Endometrial microvascular endothelial cells (primary cell): ENCODE measurements around the gene TRIO. TPM values are rescaled to one million over a fixed set of nuclear protein-coding genes. Genes with fewer than 3 reads are reported as not detected.
"Not testable (repeated sequence)": the region's sequence is repeated elsewhere in the genome, so short reads cannot be mapped to it uniquely, and the experiment has no call there.

ENCODE experiments used
- in situ Hi-C: cut with HindIII; loops from 2 replicates; pipeline ENCODE4 v1.10.0; 2017; ENCODE audit warnings: low sequenced_read_pairs, low pct_unique_long_range_greater_than_20kb; ENCODE audit errors: inconsistent ontology term
- total RNA-seq: library from RNA; depleted of rRNA; stranded (reverse); fragments of >200 nt; gene quantifications from one replicate; pipeline ENCODE4 v1.2.3, GENCODE V29; 2015; ENCODE audit errors: inconsistent ontology term

Gene TRIO
- total RNA-seq, 1 donor from 2014 or later: 97.2 TPM

- in situ Hi-C loops: no loop called here
Measured at GRCh38 chr5:14526493-14526892, 383.4 kb downstream of the TRIO start.

- in situ Hi-C loops: no loop called here
Measured at GRCh38 chr5:14528115-14528514, 385.0 kb downstream of the TRIO start.

GRCh38 chr5:14528926-14529325 is 385.8 kb downstream of the TRIO start:
- in situ Hi-C loops: no loop called here

GRCh38 chr5:14531668-14532067 is 388.5 kb downstream of the TRIO start:
- in situ Hi-C loops: no loop called here

GRCh38 chr5:14532180-14532579 is 389.0 kb downstream of the TRIO start:
- in situ Hi-C loops: no loop called here

- in situ Hi-C loops: no loop called here
Measured at GRCh38 chr5:14534773-14535172, 391.6 kb downstream of the TRIO start.

GRCh38 chr5:14545308-14545707 is 402.2 kb downstream of the TRIO start:
- in situ Hi-C loops: no loop called here

GRCh38 chr5:14545862-14546261 is 402.7 kb downstream of the TRIO start:
- in situ Hi-C loops: no loop called here

GRCh38 chr5:14547666-14548065 is 404.5 kb downstream of the TRIO start:
- in situ Hi-C loops: no loop called here

- in situ Hi-C loops: no loop called here
Measured at GRCh38 chr5:14551211-14551610, 408.1 kb downstream of the TRIO start.

GRCh38 chr5:14552017-14552416 is 408.9 kb downstream of the TRIO start:
- in situ Hi-C loops: no loop called here

GRCh38 chr5:14554288-14554687 is 411.1 kb downstream of the TRIO start:
- in situ Hi-C loops: not testable (repeated sequence)

- in situ Hi-C loops: no loop called here
Measured at GRCh38 chr5:14556015-14556414, 412.9 kb downstream of the TRIO start.

GRCh38 chr5:14557203-14557770 is 414.1 kb downstream of the TRIO start:
- in situ Hi-C loops: no loop called here

- in situ Hi-C loops: no loop called here
Measured at GRCh38 chr5:14557791-14558415, 414.8 kb downstream of the TRIO start.

Other genes starting within 250 kb of the TRIO start
- gene DNAH5, start 198.7 kb upstream of the TRIO start, total RNA-seq: 1.0 TPM